Loucy (cell line): ENCODE measurements around the gene STXBP1.
A peak's percentile ranks its signal among the peaks of the same experiment; 100 is the strongest.

Experiments used
- H2AFZ ChIP-seq: fragments of 200-600 bp; sonication (generic); 2 replicates; pipeline ENCODE4 v1.6.0; 2016; ENCODE audit warnings: antibody characterized with exemption, mild to moderate bottlenecking, low read length, moderate library complexity
- H3F3A ChIP-seq: fragments of 200-600 bp; 2 replicates; pipeline ENCODE4 v1.6.0; 2016; ENCODE audit warnings: antibody characterized with exemption, low read depth, mild to moderate bottlenecking
- H3K27me3 ChIP-seq: fragments of 200-600 bp; sonication (generic); 2 replicates; pipeline ENCODE4 v1.6.1; 2014; ENCODE audit warnings: low read length, mild to moderate bottlenecking; ENCODE audit not compliant: insufficient read depth, poor library complexity, severe bottlenecking
- H3K36me3 ChIP-seq: fragments of 200-600 bp; sonication (generic); 2 replicates; pipeline ENCODE4 v1.6.1; 2016; ENCODE audit warnings: low read length; ENCODE audit not compliant: insufficient read depth
- H3K4me1 ChIP-seq: fragments of 200-600 bp; sonication (generic); 2 replicates; pipeline ENCODE4 v1.5.1; 2014; ENCODE audit warnings: low read length, mild to moderate bottlenecking; ENCODE audit not compliant: insufficient read depth, poor library complexity, severe bottlenecking
- H3K4me2 ChIP-seq: fragments of 200-600 bp; sonication (generic); 2 replicates; pipeline ENCODE4 v1.6.0; 2014; ENCODE audit warnings: antibody characterized with exemption, low read length, low read depth, mild to moderate bottlenecking; ENCODE audit not compliant: poor library complexity, severe bottlenecking
- H3K4me3 ChIP-seq: fragments of 200-600 bp; sonication (generic); 2 replicates; pipeline ENCODE4 v1.5.1; 2014; ENCODE audit warnings: low read length, mild to moderate bottlenecking, mixed read lengths; ENCODE audit not compliant: poor library complexity, severe bottlenecking
- H3K79me2 ChIP-seq: fragments of 200-600 bp; sonication (generic); 2 replicates; pipeline ENCODE4 v1.6.1; 2014; ENCODE audit warnings: low read length; ENCODE audit not compliant: insufficient read depth
- H3K9ac ChIP-seq: fragments of 200-600 bp; sonication (generic); 2 replicates; pipeline ENCODE4 v1.6.0; 2014; ENCODE audit warnings: mild to moderate bottlenecking, low read depth, low read length, moderate library complexity; ENCODE audit not compliant: poor library complexity, severe bottlenecking
- H3K9me2 ChIP-seq: fragments of 200-600 bp; sonication (generic); replicated peaks from 2 replicates; pipeline ENCODE4 v1.6.1; 2016; ENCODE audit warnings: low read depth, low read length, mixed read lengths
- H3K9me3 ChIP-seq: fragments of 200-600 bp; sonication (generic); 2 replicates; pipeline ENCODE4 v1.6.1; 2014; ENCODE audit warnings: mild to moderate bottlenecking, antibody characterized with exemption, low read length, low read depth; ENCODE audit not compliant: insufficient read depth
- H4K20me1 ChIP-seq: fragments of 200-600 bp; sonication (generic); 2 replicates; pipeline ENCODE4 v1.6.0; 2014; ENCODE audit warnings: antibody characterized with exemption, low read length, mild to moderate bottlenecking; ENCODE audit not compliant: insufficient read depth, poor library complexity, severe bottlenecking
- CTCF ChIP-seq: fragments of 200-600 bp; sonication (generic); conservative IDR thresholded peaks from 2 replicates; pipeline ENCODE4 v1.5.1; 2014; ENCODE audit warnings: mild to moderate bottlenecking, antibody characterized with exemption, low read length
- EZH2phosphoT487 ChIP-seq: fragments of 200-600 bp; IDR thresholded peaks from 2 replicates; pipeline ENCODE4 v1.6.1; 2018; ENCODE audit warnings: antibody characterized with exemption, mild to moderate bottlenecking, moderate library complexity, borderline replicate concordance

The STXBP1 gene

GRCh38 chr9:127706836-127707241, 94.8 kb downstream of the STXBP1 start, which contains the start of gene CFAP157:
Gene CFAP157, plus strand, starts transcription at chr9:127706988. Its CDS starts 44 bp downstream, at chr9:127707032.
- Histone ChIP-seq H3K9me3 (no peaks in the 10 kb centered on the region), H2AFZ (no peak within 1 kb of the TSS), H3K9ac (no peak within 1 kb of the TSS), H3K4me2 (no peak within 1 kb of the TSS), H3K4me3 (no peak within 1 kb of the TSS), H3F3A (no peaks in the 10 kb centered on the region), H3K27me3 (no peaks in the 10 kb centered on the region), H4K20me1 (no peaks in the 10 kb centered on the region), H3K4me1 (peaks cover 22% of the 10 kb centered on the region), H3K79me2 (no peaks in the 10 kb centered on the region), H3K36me3 (no peaks in the 10 kb centered on the region), H3K9me2 (no peaks in the 10 kb centered on the region)
- TF ChIP-seq EZH2phosphoT487 (no peak), CTCF (no peak)

- Histone ChIP-seq H3K4me1 (peaks cover 26% of the 10 kb centered on the region), H3K4me2 (no peak overlapping the region), H4K20me1 (no peaks in the 10 kb centered on the region), H3K9ac (no peak overlapping the region), H3K36me3 (no peaks in the 10 kb centered on the region), H3F3A (no peaks in the 10 kb centered on the region), H3K4me3 (no peak overlapping the region), H3K27me3 (no peaks in the 10 kb centered on the region), H3K79me2 (no peaks in the 10 kb centered on the region), H3K9me3 (no peaks in the 10 kb centered on the region), H2AFZ (no peak overlapping the region), H3K9me2 (no peaks in the 10 kb centered on the region)
- TF ChIP-seq EZH2phosphoT487 = no peak
- TF ChIP-seq CTCF = peak; percentile 35
These were observed 95.7 kb downstream of the STXBP1 start for GRCh38 chr9:127707766-127708165.

GRCh38 chr9:127708952-127709587, 97.0 kb downstream of the STXBP1 start:
- no peaks in the 10 kb centered on the region for H3F3A ChIP-seq
- no peak overlapping the region for H3K9ac ChIP-seq
- TF ChIP-seq CTCF = no peak
- no peak for TF ChIP-seq EZH2phosphoT487
- no peak overlapping the region for H2AFZ ChIP-seq
- no peaks in the 10 kb centered on the region for H3K36me3 ChIP-seq
- H3K4me1 ChIP-seq = peaks cover 26% of the 10 kb centered on the region
- H3K9me2 ChIP-seq = no peaks in the 10 kb centered on the region
- H4K20me1 ChIP-seq = no peaks in the 10 kb centered on the region
- no peaks in the 10 kb centered on the region for H3K79me2 ChIP-seq
- H3K9me3 ChIP-seq = no peaks in the 10 kb centered on the region
- H3K4me2 ChIP-seq = no peak overlapping the region
- no peak overlapping the region for H3K4me3 ChIP-seq
- no peaks in the 10 kb centered on the region for H3K27me3 ChIP-seq
